Mesenchymal stem cell (in vitro differentiated cells and primary cell): ENCODE measurements around the gene ZFAND2B.

Experiments used
- DNase-seq: peaks from one replicate; pipeline ENCODE4 v3.0.0-alpha.2; 2013
- H2AFZ ChIP-seq: one replicate; pipeline ENCODE4 v1.6.1; 2013; ENCODE audit warnings: low read depth, mild to moderate bottlenecking, control low read depth, inconsistent platforms, low read length, moderate library complexity
- H2AK5ac ChIP-seq: 2 replicates; pipeline ENCODE4 v1.6.1; 2013; ENCODE audit warnings: low read length, moderate library complexity, mild to moderate bottlenecking, inconsistent platforms; ENCODE audit not compliant: severe bottlenecking
- H2BK120ac ChIP-seq: one replicate; pipeline ENCODE4 v1.6.1; 2013; ENCODE audit warnings: low read depth, mild to moderate bottlenecking, inconsistent platforms, low read length, moderate library complexity
- H2BK12ac ChIP-seq, 2 experiments: one replicate each; pipeline ENCODE4 v1.6.1; 2013; ENCODE audit warnings: inconsistent platforms in 2 of 2, low read length in 2 of 2, mild to moderate bottlenecking in 2 of 2, moderate library complexity in 2 of 2, control low read depth in 1 of 2
- H2BK15ac ChIP-seq: one replicate; pipeline ENCODE4 v1.6.1; 2013; ENCODE audit warnings: mild to moderate bottlenecking, low read depth, inconsistent platforms; ENCODE audit not compliant: poor library complexity, severe bottlenecking
- H2BK5ac ChIP-seq: 2 replicates; pipeline ENCODE4 v1.6.1; 2013; ENCODE audit warnings: low read depth, mild to moderate bottlenecking, low read length, control low read depth, inconsistent platforms; ENCODE audit not compliant: poor library complexity, severe bottlenecking
- H3K14ac ChIP-seq, 2 experiments: one replicate each; pipeline ENCODE4 v1.6.1; 2013; ENCODE audit warnings: inconsistent platforms in 2 of 2, low read length in 2 of 2, control low read depth in 1 of 2, mild to moderate bottlenecking in 1 of 2, moderate library complexity in 1 of 2
- H3K18ac ChIP-seq, 2 experiments: one replicate each; pipeline ENCODE4 v1.6.1; 2013; ENCODE audit warnings: inconsistent platforms in 2 of 2, low read length in 2 of 2, control low read depth in 1 of 2, low read depth in 1 of 2, mild to moderate bottlenecking in 1 of 2
- H3K23ac ChIP-seq, 2 experiments: one replicate each; pipeline ENCODE4 v1.6.1; 2013; ENCODE audit warnings: inconsistent platforms in 2 of 2, low read length in 2 of 2, mild to moderate bottlenecking in 2 of 2, moderate library complexity in 2 of 2, control low read depth in 1 of 2
- H3K27ac ChIP-seq: 2 replicates; pipeline ENCODE4 v1.5.1; 2013; ENCODE audit warnings: mild to moderate bottlenecking, moderate library complexity, low read length, control low read depth, inconsistent platforms; ENCODE audit not compliant: poor library complexity, severe bottlenecking
- H3K27me3 ChIP-seq, 2 experiments: 2 replicates each; pipeline versions ENCODE4 v1.6.1 to v1.7.0; 2013; ENCODE audit warnings: low read length in 2 of 2, mild to moderate bottlenecking in 2 of 2, moderate library complexity in 2 of 2, control low read depth in 1 of 2, inconsistent platforms in 1 of 2; ENCODE audit not compliant: control insufficient read depth in 1 of 2, insufficient read depth in 1 of 2
- H3K36me3 ChIP-seq, 2 experiments: 2 replicates each; pipeline versions ENCODE4 v1.6.1 to v1.7.0; 2013; ENCODE audit warnings: low read length in 2 of 2, control low read depth in 1 of 2, inconsistent platforms in 1 of 2, low read depth in 1 of 2, mild to moderate bottlenecking in 1 of 2; ENCODE audit not compliant: insufficient read depth in 2 of 2, control insufficient read depth in 1 of 2
- H3K4ac ChIP-seq, 2 experiments: one replicate each; pipeline ENCODE4 v1.6.1; 2013; ENCODE audit warnings: inconsistent platforms in 2 of 2, low read length in 2 of 2, mild to moderate bottlenecking in 2 of 2, moderate library complexity in 2 of 2, control low read depth in 1 of 2, low read depth in 1 of 2
- H3K4me1 ChIP-seq: 2 replicates; pipeline ENCODE4 v1.6.1; 2013; ENCODE audit warnings: low read depth, low read length, control low read depth; ENCODE audit not compliant: control insufficient read depth, insufficient read depth
- H3K4me2 ChIP-seq: 2 replicates; pipeline ENCODE4 v1.6.1; 2013; ENCODE audit warnings: low read length, mild to moderate bottlenecking, inconsistent platforms; ENCODE audit not compliant: poor library complexity, severe bottlenecking
- H3K4me3 ChIP-seq, 2 experiments: 2 replicates each; pipeline versions ENCODE4 v1.5.1 to v1.7.0; 2013; ENCODE audit warnings: low read length in 2 of 2, mild to moderate bottlenecking in 2 of 2, control low read depth in 1 of 2, low read depth in 1 of 2; ENCODE audit not compliant: insufficient read depth in 1 of 2
- H3K79me1 ChIP-seq: replicated peaks from 2 replicates; pipeline ENCODE4 v1.6.1; 2013; ENCODE audit warnings: mild to moderate bottlenecking, control low read depth, low read length, inconsistent platforms; ENCODE audit not compliant: poor library complexity, severe bottlenecking
- H3K9ac ChIP-seq: 2 replicates; pipeline ENCODE4 v1.7.0; 2013; ENCODE audit warnings: mild to moderate bottlenecking, low read length, moderate library complexity
- H3K9me3 ChIP-seq: 2 replicates; pipeline ENCODE4 v1.7.0; 2013; ENCODE audit warnings: mild to moderate bottlenecking, low read length; ENCODE audit not compliant: control insufficient read depth
- H4K8ac ChIP-seq: one replicate; pipeline ENCODE4 v1.6.1; 2013; ENCODE audit warnings: inconsistent platforms, mild to moderate bottlenecking, low read length, moderate library complexity
- H4K91ac ChIP-seq: one replicate; pipeline ENCODE4 v1.6.1; 2013; ENCODE audit warnings: mild to moderate bottlenecking, low read length, inconsistent platforms
- WGBS: methylation state at CpG from one replicate; pipeline ENCODE4 v1.1.7; 2013; ENCODE audit warnings: mixed read lengths; 5-methylcytosine and 5-hydroxymethylcytosine counted together

ZFAND2B gene

DNA sequence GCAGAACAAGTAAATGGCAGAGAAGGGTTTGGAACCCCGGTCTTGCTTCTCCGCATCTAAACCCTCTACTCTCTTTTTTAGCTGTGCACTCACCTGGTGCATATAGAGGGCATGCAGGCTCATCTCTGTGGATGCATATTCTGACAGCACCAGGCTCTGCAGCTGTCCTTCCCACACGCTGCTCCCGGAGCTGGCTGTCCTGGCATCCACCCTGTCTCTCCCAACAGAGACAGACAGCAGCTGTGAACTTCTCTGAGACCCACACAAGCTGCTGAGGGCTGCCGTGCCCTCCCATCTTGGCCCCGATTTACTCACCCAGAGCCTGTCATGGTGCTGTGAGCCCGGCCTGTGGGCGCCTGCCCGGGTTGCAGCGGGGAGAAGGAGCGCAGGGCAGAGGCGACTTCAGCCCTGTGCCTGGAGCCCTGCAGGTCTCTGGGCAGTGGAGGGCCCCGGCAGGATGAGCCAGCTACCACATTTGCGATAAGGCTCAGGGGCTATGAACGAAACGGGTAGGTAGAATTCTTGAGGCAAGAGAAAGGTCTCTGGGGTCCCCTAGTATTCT is 15.5 kb downstream of the ZFAND2B start:
- H2BK120ac ChIP-seq: no peak overlapping the region
- WGBS: 96% methylated on average over 16 of the region's 16 CpGs

DNA sequence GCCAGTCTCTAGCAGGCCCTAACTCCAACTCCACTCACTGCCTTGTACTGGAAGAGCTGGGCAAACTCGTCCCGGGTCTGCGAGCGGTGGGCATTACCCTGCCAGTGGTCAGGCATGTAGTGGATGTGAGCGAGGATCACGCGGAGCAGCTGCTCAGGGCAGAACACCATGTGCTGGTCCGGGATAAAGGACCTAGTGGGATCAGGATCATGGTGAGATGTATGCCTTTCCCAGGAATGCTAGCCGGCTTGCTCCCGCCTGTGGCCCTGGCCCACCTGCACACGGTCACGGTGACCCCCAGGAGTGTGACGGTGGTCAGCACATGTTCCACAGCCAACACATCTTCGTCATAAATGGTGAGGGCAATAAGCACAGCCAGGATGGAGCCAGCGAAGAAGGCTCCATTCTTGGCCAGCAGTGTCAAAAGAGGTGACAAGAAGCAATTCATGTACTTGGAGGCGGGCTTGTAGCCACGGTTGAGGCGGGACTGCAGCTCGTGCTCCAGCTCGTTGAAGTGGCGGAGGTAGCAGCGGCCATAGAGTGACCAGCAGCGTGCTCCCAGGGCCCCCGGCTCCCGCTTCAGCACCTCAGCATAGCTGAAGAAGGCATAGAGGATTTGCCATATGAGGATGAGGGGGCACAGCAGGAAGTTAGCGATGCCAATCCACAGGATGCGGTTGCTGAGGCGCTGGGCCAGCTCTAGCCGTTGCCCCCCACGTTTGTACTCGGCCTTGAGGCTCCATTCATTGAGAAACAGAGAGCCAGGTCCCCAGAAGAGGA is 17.4 kb downstream of the ZFAND2B start:
- Histone ChIP-seq H3K23ac (no peak overlapping the region), H2BK15ac (no peak overlapping the region), H3K36me3 (peaks cover 72 to 73% of the 10 kb centered on the region in 2 experiments), H3K27ac (no peak overlapping the region), H3K4me3 (no peak overlapping the region), H4K91ac (no peak overlapping the region), H3K27me3 (no peaks in the 10 kb centered on the region), H3K4me1 (peaks cover 17% of the 10 kb centered on the region), H2BK5ac (no peak overlapping the region), H3K79me1 (peaks cover 45% of the 10 kb centered on the region), H3K9me3 (no peaks in the 10 kb centered on the region), H4K8ac (no peak overlapping the region), H2BK120ac (no peak overlapping the region), H3K18ac (no peak overlapping the region), H2AK5ac (no peak overlapping the region), H3K4me2 (no peak overlapping the region), H3K14ac (no peak overlapping the region), H3K9ac (no peak overlapping the region), H3K4ac (no peak overlapping the region), H2AFZ (no peak overlapping the region), H2BK12ac (no peak overlapping the region)
- WGBS: 97% methylated on average over 31 of the region's 31 CpGs
- no peak for DNase-seq

More for the DNA sequence above, 15.5 kb downstream of the ZFAND2B start:
- no peak overlapping the region for H2AFZ ChIP-seq
- H3K27me3 ChIP-seq: no peaks in the 10 kb centered on the region
- peaks cover 15% of the 10 kb centered on the region for H3K4me1 ChIP-seq
- H2AK5ac ChIP-seq: no peak overlapping the region
- no peak overlapping the region for H4K91ac ChIP-seq
- H3K36me3 ChIP-seq: peaks cover 72 to 73% of the 10 kb centered on the region in 2 experiments
- no peak for DNase-seq
- no peak overlapping the region for H2BK12ac ChIP-seq
- no peaks in the 10 kb centered on the region for H3K9me3 ChIP-seq
- no peak overlapping the region for H3K4me3 ChIP-seq
- no peak overlapping the region for H2BK5ac ChIP-seq
- H2BK15ac ChIP-seq: no peak overlapping the region
- H3K4ac ChIP-seq: no peak overlapping the region
- no peak overlapping the region for H3K18ac ChIP-seq
- H3K23ac ChIP-seq: no peak overlapping the region
- peaks cover 34% of the 10 kb centered on the region for H3K79me1 ChIP-seq
- H3K4me2 ChIP-seq: no peak overlapping the region
- H3K27ac ChIP-seq: no peak overlapping the region
- no peak overlapping the region for H4K8ac ChIP-seq
- H3K9ac ChIP-seq: no peak overlapping the region
- no peak overlapping the region for H3K14ac ChIP-seq

DNA sequence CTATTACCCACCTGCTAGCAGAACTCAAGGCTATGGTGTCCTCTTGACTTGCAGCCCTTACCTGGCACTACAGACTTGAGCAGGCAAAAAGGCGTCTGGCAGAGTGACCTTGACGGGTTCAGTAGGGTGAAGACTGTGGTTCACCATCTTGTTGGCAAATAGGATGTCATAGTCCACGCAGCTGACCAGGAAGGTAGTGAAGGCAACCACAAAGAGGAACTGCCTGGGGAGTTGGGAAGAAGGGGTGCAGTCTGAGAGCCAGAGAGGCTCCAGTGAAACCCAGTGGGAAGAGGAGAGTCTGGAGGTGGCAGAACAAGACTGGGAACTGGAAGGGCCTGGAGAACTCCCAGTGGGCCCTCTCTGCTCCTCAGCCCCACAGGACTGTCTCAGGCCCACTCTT is 18.8 kb downstream of the ZFAND2B start:
- no peak for DNase-seq
- Histone ChIP-seq H4K8ac (no peak overlapping the region), H2BK12ac (no peak overlapping the region)

More for the DNA sequence above, 18.8 kb downstream of the ZFAND2B start:
- Histone ChIP-seq H3K79me1 (peaks cover 45% of the 10 kb centered on the region), H3K18ac (no peak overlapping the region), H3K14ac (no peak overlapping the region), H3K36me3 (peaks cover 60 to 63% of the 10 kb centered on the region in 2 experiments), H3K27ac (no peak overlapping the region), H3K4me3 (no peak overlapping the region), H3K9ac (no peak overlapping the region), H3K27me3 (no peaks in the 10 kb centered on the region), H2BK15ac (no peak overlapping the region), H3K23ac (no peak overlapping the region), H2BK5ac (no peak overlapping the region), H2AK5ac (no peak overlapping the region), H4K91ac (no peak overlapping the region), H3K9me3 (no peaks in the 10 kb centered on the region), H3K4me2 (no peak overlapping the region), H2BK120ac (no peak overlapping the region), H3K4ac (no peak overlapping the region), H2AFZ (no peak overlapping the region), H3K4me1 (peaks cover 12% of the 10 kb centered on the region)
- WGBS: 96% methylated on average over 3 of the region's 3 CpGs
